CD4-positive, alpha-beta memory T cell (primary cell): ENCODE measurements around the gene INSM1. TPM values are rescaled to one million over a fixed set of nuclear protein-coding genes. Genes with fewer than 3 reads are reported as not detected.

ENCODE experiments used
- CTCF ChIA-PET: fragments of 350-600 bp; sonication (Branson Sonifier 250); formaldehyde crosslinking; loops from one replicate; lab custom pipeline; 2021; ENCODE audit warnings: inconsistent platforms; ENCODE audit not compliant: partially characterized antibody; lab: Charles Lee
- POLR2A ChIA-PET: fragments of 350-600 bp; sonication (Branson Sonifier 250); formaldehyde crosslinking; loops from one replicate; lab custom pipeline; 2021; ENCODE audit not compliant: partially characterized antibody; lab: Charles Lee
- DNase-seq, 5 donors: peaks; one replicate each; pipeline versions ENCODE4 v3.0.0 to v3.0.0-alpha.2; 2020 to 2022; ENCODE audit warnings: mixed read lengths in 1 of 5
- H3K27ac ChIP-seq: one replicate; pipeline ENCODE4 v1.7.0; 2013; ENCODE audit warnings: low read depth, low read length
- H3K27me3 ChIP-seq: 2 replicates; pipeline ENCODE4 v1.7.0; 2013; ENCODE audit warnings: mild to moderate bottlenecking, low read length, moderate library complexity; ENCODE audit not compliant: insufficient read depth
- H3K36me3 ChIP-seq: 2 replicates; pipeline ENCODE4 v1.7.0; 2013; ENCODE audit warnings: mild to moderate bottlenecking, low read length, moderate library complexity; ENCODE audit not compliant: insufficient read depth
- H3K4me1 ChIP-seq: 2 replicates; pipeline ENCODE4 v1.7.0; 2013; ENCODE audit warnings: mild to moderate bottlenecking, low read length, moderate library complexity; ENCODE audit not compliant: insufficient read depth
- H3K4me3 ChIP-seq, 2 donors: one replicate each; pipeline ENCODE4 v1.7.0; 2013; ENCODE audit warnings: low read length in 2 of 2, mild to moderate bottlenecking in 1 of 2
- H3K9me3 ChIP-seq, 2 donors: one replicate each; pipeline ENCODE4 v1.7.0; 2013; ENCODE audit warnings: low read length in 2 of 2, control low read depth in 1 of 2; ENCODE audit not compliant: control insufficient read depth in 1 of 2
- H3K27ac Mint-ChIP-seq, 7 donors: one replicate each; pipeline ENCODE4 v1.8.0; 2020 to 2021; ENCODE audit warnings: mixed read lengths in 7 of 7, mild to moderate bottlenecking in 6 of 7, inconsistent platforms in 3 of 7, moderate library complexity in 3 of 7
- H3K27me3 Mint-ChIP-seq, 2 donors: one replicate each; pipeline ENCODE4 v1.8.0; 2020 to 2021; ENCODE audit warnings: mixed read lengths in 2 of 2
- H3K36me3 Mint-ChIP-seq, 2 donors: one replicate each; pipeline ENCODE4 v1.8.0; 2020 to 2021; ENCODE audit warnings: mixed read lengths in 2 of 2, inconsistent platforms in 1 of 2, mild to moderate bottlenecking in 1 of 2
- H3K4me1 Mint-ChIP-seq, 4 donors: one replicate each; pipeline ENCODE4 v1.8.0; 2020 to 2021; ENCODE audit warnings: mixed read lengths in 4 of 4, mild to moderate bottlenecking in 1 of 4
- H3K4me3 Mint-ChIP-seq, 8 donors: one replicate each; pipeline ENCODE4 v1.8.0; 2020 to 2021; ENCODE audit warnings: mixed read lengths in 8 of 8, mild to moderate bottlenecking in 7 of 8, moderate library complexity in 6 of 8, inconsistent platforms in 3 of 8
- H3K9me3 Mint-ChIP-seq, 8 donors: one replicate each; pipeline ENCODE4 v1.8.0; 2020 to 2021; ENCODE audit warnings: mixed read lengths in 8 of 8, mild to moderate bottlenecking in 5 of 8, inconsistent platforms in 3 of 8, moderate library complexity in 1 of 8
- intact Hi-C: fragments of 100-400 bp; cut with micrococcal nuclease; formaldehyde crosslinking; loops from one replicate; pipeline ENCODE4 v1.15.1; 2023
- polyA plus RNA-seq, 2 donors: library from polyadenylated mRNA; unstranded; fragments of 300-500 nt; fragmentation: Illumina TruSeq; gene quantifications; one replicate each; pipeline ENCODE4 v1.2.3, GENCODE V29; 2021
- total RNA-seq, 2 experiments: library from RNA; stranded (reverse); gene quantifications; one replicate each; pipeline ENCODE4 v1.2.3, GENCODE V29; 2021

Gene INSM1
- not detected for total RNA-seq
- not detected for polyA plus RNA-seq

GRCh38 chr20:20367575-20368417, at the start of gene INSM1:
Gene INSM1 (plus strand): TSS chr20:20368104. CDS start chr20:20368268, 164 bp downstream.
- Mint-ChIP-seq H3K27me3 (peaks cover 42% of the 10 kb centered on the region in 2 donors), H3K9me3 (peaks cover 0 to 2% (median 0%) of the 10 kb centered on the region in 8 donors), H3K36me3 (no peaks in the 10 kb centered on the region), H3K4me3 (peak within 1 kb of the TSS in 1 of 8 donors; percentile 63), H3K4me1 (peaks cover 4 to 29% (median 8%) of the 10 kb centered on the region in 4 donors), H3K27ac (no peak within 1 kb of the TSS)
- H3K4me3 ChIP-seq = no peak within 1 kb of the TSS
- H3K9me3 ChIP-seq = no peaks in the 10 kb centered on the region
- intact Hi-C loops = no loop called here
- ChIA-PET POLR2A (no interaction called here), CTCF (no interaction called here)
- no peak for DNase-seq
- H3K27me3 ChIP-seq = no peaks in the 10 kb centered on the region
- H3K36me3 ChIP-seq = no peaks in the 10 kb centered on the region
- H3K4me1 ChIP-seq = no peaks in the 10 kb centered on the region
- H3K27ac ChIP-seq = no peak within 1 kb of the TSS

- Mint-ChIP-seq H3K9me3 (peaks cover 0 to 4% (median 0%) of the 10 kb centered on the region in 8 donors), H3K4me1 (no peaks in the 10 kb centered on the region), H3K27me3 (peaks cover 4 to 7% of the 10 kb centered on the region in 2 donors), H3K27ac (no peak overlapping the region), H3K36me3 (no peaks in the 10 kb centered on the region), H3K4me3 (no peak overlapping the region)
- no peaks in the 10 kb centered on the region for H3K4me1 ChIP-seq
- H3K27ac ChIP-seq = no peak overlapping the region
- DNase-seq = no peak
- intact Hi-C loops = no loop called here
- ChIA-PET CTCF (no interaction called here), POLR2A (no interaction called here)
- no peaks in the 10 kb centered on the region for H3K27me3 ChIP-seq
- H3K4me3 ChIP-seq = no peak overlapping the region
- H3K36me3 ChIP-seq = no peaks in the 10 kb centered on the region
- no peaks in the 10 kb centered on the region for H3K9me3 ChIP-seq
Measured at GRCh38 chr20:20318365-20319161, 49.3 kb upstream of the INSM1 start.

- Mint-ChIP-seq H3K27me3 (peaks cover 4 to 7% of the 10 kb centered on the region in 2 donors), H3K4me1 (no peaks in the 10 kb centered on the region)
- CTCF ChIA-PET = no interaction called here
Measured at GRCh38 chr20:20321134-20321533, 46.8 kb upstream of the INSM1 start.

GRCh38 chr20:20321917-20322316, 46.0 kb upstream of the INSM1 start:
- no peak for DNase-seq
- H3K27me3 Mint-ChIP-seq = peaks cover 4 to 9% of the 10 kb centered on the region in 2 donors
- no peaks in the 10 kb centered on the region for H3K4me1 ChIP-seq
- H3K4me1 Mint-ChIP-seq = no peaks in the 10 kb centered on the region
- no peak overlapping the region for H3K27ac ChIP-seq
- peaks cover 0 to 4% (median 0%) of the 10 kb centered on the region in 8 donors for H3K9me3 Mint-ChIP-seq
- no peaks in the 10 kb centered on the region for H3K9me3 ChIP-seq
- ChIA-PET POLR2A (no interaction called here), CTCF (no interaction called here)
- H3K4me3 Mint-ChIP-seq = no peak overlapping the region
- intact Hi-C loops = no loop called here
- H3K36me3 ChIP-seq = no peaks in the 10 kb centered on the region
- no peak overlapping the region for H3K27ac Mint-ChIP-seq
- H3K27me3 ChIP-seq = no peaks in the 10 kb centered on the region
- no peak overlapping the region for H3K4me3 ChIP-seq
- no peaks in the 10 kb centered on the region for H3K36me3 Mint-ChIP-seq

More at GRCh38 chr20:20321134-20321533, 46.8 kb upstream of the INSM1 start:
- Histone ChIP-seq H3K27me3 (no peaks in the 10 kb centered on the region), H3K36me3 (no peaks in the 10 kb centered on the region), H3K9me3 (no peaks in the 10 kb centered on the region), H3K27ac (no peak overlapping the region), H3K4me1 (no peaks in the 10 kb centered on the region), H3K4me3 (no peak overlapping the region)
- POLR2A ChIA-PET = no interaction called here
- H3K9me3 Mint-ChIP-seq = peaks cover 0 to 4% (median 0%) of the 10 kb centered on the region in 8 donors
- intact Hi-C loops = no loop called here
- H3K36me3 Mint-ChIP-seq = no peaks in the 10 kb centered on the region
- H3K4me3 Mint-ChIP-seq = no peak overlapping the region
- DNase-seq = no peak
- no peak overlapping the region for H3K27ac Mint-ChIP-seq

- intact Hi-C loops = no loop called here
Measured at GRCh38 chr20:20322912-20323311, 45.0 kb upstream of the INSM1 start.

GRCh38 chr20:20327746-20328145, 40.2 kb upstream of the INSM1 start:
- H3K9me3 Mint-ChIP-seq = no peaks in the 10 kb centered on the region
- POLR2A ChIA-PET = no interaction called here
- Histone ChIP-seq H3K36me3 (no peaks in the 10 kb centered on the region), H3K4me1 (no peaks in the 10 kb centered on the region), H3K4me3 (no peak overlapping the region), H3K9me3 (no peaks in the 10 kb centered on the region), H3K27ac (no peak overlapping the region), H3K27me3 (no peaks in the 10 kb centered on the region)
- H3K27ac Mint-ChIP-seq = no peak overlapping the region
- H3K36me3 Mint-ChIP-seq = no peaks in the 10 kb centered on the region
- intact Hi-C loops = no loop called here
- DNase-seq = no peak
- peaks cover 4 to 6% of the 10 kb centered on the region in 2 donors for H3K27me3 Mint-ChIP-seq
- no peaks in the 10 kb centered on the region for H3K4me1 Mint-ChIP-seq
- no peak overlapping the region for H3K4me3 Mint-ChIP-seq
- CTCF ChIA-PET = no interaction called here

More at GRCh38 chr20:20322912-20323311, 45.0 kb upstream of the INSM1 start:
- no peaks in the 10 kb centered on the region for H3K9me3 ChIP-seq
- peaks cover 4 to 5% of the 10 kb centered on the region in 2 donors for H3K27me3 Mint-ChIP-seq
- no peak overlapping the region for H3K27ac Mint-ChIP-seq
- no peaks in the 10 kb centered on the region for H3K4me1 Mint-ChIP-seq
- peaks cover 0 to 4% (median 0%) of the 10 kb centered on the region in 8 donors for H3K9me3 Mint-ChIP-seq
- H3K27ac ChIP-seq = no peak overlapping the region
- no peak for DNase-seq
- ChIA-PET POLR2A (no interaction called here), CTCF (no interaction called here)
- H3K4me3 ChIP-seq = no peak overlapping the region
- no peaks in the 10 kb centered on the region for H3K27me3 ChIP-seq
- no peak overlapping the region for H3K4me3 Mint-ChIP-seq
- H3K36me3 Mint-ChIP-seq = no peaks in the 10 kb centered on the region
- H3K4me1 ChIP-seq = no peaks in the 10 kb centered on the region
- H3K36me3 ChIP-seq = no peaks in the 10 kb centered on the region

- Mint-ChIP-seq H3K4me1 (no peaks in the 10 kb centered on the region), H3K4me3 (no peak overlapping the region), H3K27ac (no peak overlapping the region), H3K9me3 (no peaks in the 10 kb centered on the region), H3K36me3 (no peaks in the 10 kb centered on the region), H3K27me3 (peaks cover 9 to 10% of the 10 kb centered on the region in 2 donors)
- Histone ChIP-seq H3K36me3 (no peaks in the 10 kb centered on the region), H3K4me3 (no peak overlapping the region), H3K4me1 (no peaks in the 10 kb centered on the region), H3K27me3 (no peaks in the 10 kb centered on the region), H3K27ac (no peak overlapping the region), H3K9me3 (no peaks in the 10 kb centered on the region)
- POLR2A ChIA-PET = no interaction called here
- intact Hi-C loops = no loop called here
- CTCF ChIA-PET = no interaction called here
- no peak for DNase-seq
Measured at GRCh38 chr20:20329564-20329963, 38.3 kb upstream of the INSM1 start.
